ES-I3 (cell line): Measurements from ENCODE around the gene ARHGEF35.
"Not testable (repeated sequence)": the region's sequence is repeated elsewhere in the genome, so short reads cannot be mapped to it uniquely, and the experiment has no call there.

Experiments used
- H3K36me3 ChIP-seq: 2 replicates; pipeline ENCODE4 v1.6.1; 2013; ENCODE audit warnings: mild to moderate bottlenecking, low read length, control low read depth, moderate library complexity; ENCODE audit not compliant: insufficient read depth
- H3K4me1 ChIP-seq: 2 replicates; pipeline ENCODE4 v1.6.1; 2013; ENCODE audit warnings: mild to moderate bottlenecking, control low read depth, low read length; ENCODE audit not compliant: insufficient read depth
- H3K9ac ChIP-seq: 2 replicates; pipeline ENCODE4 v1.6.1; 2013; ENCODE audit warnings: low read depth, mild to moderate bottlenecking, low read length, moderate library complexity
- H3K9me3 ChIP-seq: 2 replicates; pipeline ENCODE4 v1.6.1; 2013; ENCODE audit warnings: mild to moderate bottlenecking, low read length, moderate library complexity; ENCODE audit not compliant: control insufficient read depth, insufficient read depth

Gene ARHGEF35

GRCh38 chr7:144195212-144195872 lies at the start of gene ARHGEF35:
Gene ARHGEF35 (minus strand): TSS chr7:144195833. CDS start chr7:144188383, 7,450 bp downstream.
- not testable (repeated sequence) for H3K36me3 ChIP-seq, H3K9me3 ChIP-seq, H3K9ac ChIP-seq, H3K4me1 ChIP-seq

GRCh38 chr7:144245372-144245771 lies 49.7 kb upstream of the ARHGEF35 start:
- not testable (repeated sequence) for H3K9me3 ChIP-seq, H3K4me1 ChIP-seq, H3K9ac ChIP-seq, H3K36me3 ChIP-seq

- H3K9ac ChIP-seq, H3K4me1 ChIP-seq, H3K9me3 ChIP-seq, H3K36me3 ChIP-seq: not testable (repeated sequence)
Measured at GRCh38 chr7:144239365-144239764, 43.7 kb upstream of the ARHGEF35 start, which contains the start of gene OR2A42. Gene OR2A42 (minus strand): TSS chr7:144239605. CDS start chr7:144232843, 6,762 bp downstream.

GRCh38 chr7:144238530-144239082 lies 43.0 kb upstream of the ARHGEF35 start:
- not testable (repeated sequence) for H3K36me3 ChIP-seq, H3K9me3 ChIP-seq, H3K4me1 ChIP-seq, H3K9ac ChIP-seq

GRCh38 chr7:144233039-144233438 lies 37.4 kb upstream of the ARHGEF35 start:
- not testable (repeated sequence) for H3K9me3 ChIP-seq, H3K4me1 ChIP-seq, H3K9ac ChIP-seq, H3K36me3 ChIP-seq

- not testable (repeated sequence) for H3K36me3 ChIP-seq, H3K9me3 ChIP-seq, H3K9ac ChIP-seq, H3K4me1 ChIP-seq
Measured at GRCh38 chr7:144231027-144231426, 35.4 kb upstream of the ARHGEF35 start.

GRCh38 chr7:144228810-144229209 lies 33.2 kb upstream of the ARHGEF35 start:
- not testable (repeated sequence) for H3K9me3 ChIP-seq, H3K4me1 ChIP-seq

GRCh38 chr7:144226866-144227265 lies 31.2 kb upstream of the ARHGEF35 start:
- H3K9me3 ChIP-seq, H3K4me1 ChIP-seq, H3K9ac ChIP-seq, H3K36me3 ChIP-seq: not testable (repeated sequence)

More at GRCh38 chr7:144228810-144229209, 33.2 kb upstream of the ARHGEF35 start:
- not testable (repeated sequence) for H3K36me3 ChIP-seq, H3K9ac ChIP-seq

GRCh38 chr7:144223675-144224074 lies 28.0 kb upstream of the ARHGEF35 start:
- not testable (repeated sequence) for H3K36me3 ChIP-seq, H3K9ac ChIP-seq, H3K9me3 ChIP-seq, H3K4me1 ChIP-seq

- not testable (repeated sequence) for H3K4me1 ChIP-seq, H3K9ac ChIP-seq, H3K36me3 ChIP-seq, H3K9me3 ChIP-seq
Measured at GRCh38 chr7:144220531-144220930, 24.9 kb upstream of the ARHGEF35 start.

- H3K36me3 ChIP-seq, H3K9ac ChIP-seq, H3K4me1 ChIP-seq, H3K9me3 ChIP-seq: not testable (repeated sequence)
Measured at GRCh38 chr7:144219149-144219548, 23.5 kb upstream of the ARHGEF35 start.

- H3K9ac ChIP-seq, H3K36me3 ChIP-seq, H3K4me1 ChIP-seq, H3K9me3 ChIP-seq: not testable (repeated sequence)
Measured at GRCh38 chr7:144218581-144218980, 22.9 kb upstream of the ARHGEF35 start.

- H3K36me3 ChIP-seq, H3K4me1 ChIP-seq, H3K9ac ChIP-seq, H3K9me3 ChIP-seq: not testable (repeated sequence)
Measured at GRCh38 chr7:144217200-144217599, 21.6 kb upstream of the ARHGEF35 start.

- H3K9ac ChIP-seq, H3K4me1 ChIP-seq, H3K36me3 ChIP-seq, H3K9me3 ChIP-seq: not testable (repeated sequence)
Measured at GRCh38 chr7:144205306-144205705, 9.7 kb upstream of the ARHGEF35 start.

- not testable (repeated sequence) for H3K9ac ChIP-seq, H3K9me3 ChIP-seq, H3K36me3 ChIP-seq, H3K4me1 ChIP-seq
Measured at GRCh38 chr7:144203086-144203485, 7.5 kb upstream of the ARHGEF35 start.

GRCh38 chr7:144201978-144202377 lies 6.3 kb upstream of the ARHGEF35 start:
- H3K9me3 ChIP-seq, H3K9ac ChIP-seq, H3K4me1 ChIP-seq: not testable (repeated sequence)

More at GRCh38 chr7:144201978-144202377, 6.3 kb upstream of the ARHGEF35 start:
- H3K36me3 ChIP-seq, result not testable (repeated sequence)
